HG02798 (cell line): ENCODE results near the gene SEC14L1.

Experiments used
- ATAC-seq: cut with Tn5 transposase; IDR thresholded peaks from one replicate; pipeline ENCODE4 v1.9.1; 2021; ENCODE audit warnings: mild to moderate bottlenecking; ENCODE audit not compliant: unreplicated experiment, poor library complexity

SEC14L1 gene

GRCh38 chr17:77185137-77185536, 44.4 kb downstream of the SEC14L1 start:
- no peak for ATAC-seq

DNA sequence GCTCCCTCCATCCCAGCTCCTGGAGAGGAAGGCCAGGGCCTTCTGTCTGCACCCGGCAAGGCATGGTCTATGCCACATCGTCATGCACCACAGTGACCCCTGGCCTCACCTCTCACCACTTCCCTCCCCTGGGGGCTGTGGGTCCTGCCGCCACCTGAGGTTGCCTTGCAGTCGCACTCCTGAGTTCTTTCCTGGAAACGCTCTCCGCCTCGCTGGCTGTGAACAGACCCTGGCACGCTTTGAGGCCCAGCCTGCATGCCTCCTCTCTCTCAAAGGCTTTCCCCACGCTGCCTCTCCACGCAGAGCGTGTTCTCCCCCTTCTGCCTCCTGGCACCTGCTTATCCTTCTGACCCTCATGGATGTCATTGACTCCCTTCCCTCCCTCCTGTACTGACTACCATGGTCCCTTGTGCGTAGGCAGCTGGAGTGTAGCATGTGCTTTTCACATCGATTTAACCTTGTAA, 45.4 kb downstream of the SEC14L1 start:
- no peak for ATAC-seq

- no peak for ATAC-seq
Measured at GRCh38 chr17:77188084-77189066, 47.6 kb downstream of the SEC14L1 start.

DNA sequence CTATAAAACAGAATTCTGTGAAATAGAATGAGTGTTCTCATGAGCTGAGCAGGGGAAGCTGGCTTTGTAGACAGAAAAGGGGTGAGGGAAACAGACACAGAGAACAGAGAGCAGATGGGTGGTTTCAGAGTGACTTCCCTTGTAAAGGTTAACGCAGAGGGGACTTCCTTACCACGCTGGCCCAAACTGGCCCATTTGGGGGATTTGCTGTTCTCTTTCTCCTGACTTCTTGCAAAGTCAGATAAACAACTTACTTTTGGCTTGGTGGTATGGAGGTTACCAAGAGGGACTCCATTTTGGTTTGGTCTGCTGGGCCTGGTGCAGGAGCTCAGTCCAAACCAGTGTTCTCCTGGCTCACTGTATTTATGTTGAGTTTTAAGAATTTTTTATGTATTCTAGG, 48.4 kb downstream of the SEC14L1 start:
- ATAC-seq = no peak

- no peak for ATAC-seq
Measured at GRCh38 chr17:77190576-77190975, 49.8 kb downstream of the SEC14L1 start.

- no peak for ATAC-seq
Measured at GRCh38 chr17:77191244-77191643, 50.5 kb downstream of the SEC14L1 start.

- no peak for ATAC-seq
Measured at GRCh38 chr17:77193653-77194052, 52.9 kb downstream of the SEC14L1 start.

GRCh38 chr17:77194179-77194578, 53.4 kb downstream of the SEC14L1 start:
- no peak for ATAC-seq

- ATAC-seq = no peak
Measured at GRCh38 chr17:77196251-77196650, 55.5 kb downstream of the SEC14L1 start.

GRCh38 chr17:77197115-77197514, 56.3 kb downstream of the SEC14L1 start:
- no peak for ATAC-seq

- ATAC-seq = no peak
Measured at GRCh38 chr17:77200711-77201110, 59.9 kb downstream of the SEC14L1 start.

DNA sequence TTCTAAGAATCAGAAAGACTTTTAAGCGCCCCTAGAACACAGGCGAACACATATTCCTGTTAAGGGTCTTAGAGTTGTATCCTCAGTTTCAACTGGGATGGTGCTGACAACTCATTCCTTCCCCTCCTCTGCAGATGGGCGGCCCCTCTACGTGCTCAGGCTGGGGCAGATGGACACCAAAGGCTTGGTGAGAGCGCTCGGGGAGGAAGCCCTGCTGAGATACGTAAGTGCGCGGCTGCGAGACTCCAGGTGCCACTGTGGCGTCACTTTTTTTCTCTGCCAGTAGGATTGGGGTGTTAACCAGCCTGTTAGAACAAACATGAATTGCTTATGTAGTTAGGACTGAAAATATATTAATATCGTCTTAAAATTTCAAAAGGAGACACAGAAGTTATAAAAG, 62.7 kb downstream of the SEC14L1 start:
- no peak for ATAC-seq

- no peak for ATAC-seq
Measured at GRCh38 chr17:77203846-77204245, 63.1 kb downstream of the SEC14L1 start.

GRCh38 chr17:77204536-77204935, 63.8 kb downstream of the SEC14L1 start:
- no peak for ATAC-seq

DNA sequence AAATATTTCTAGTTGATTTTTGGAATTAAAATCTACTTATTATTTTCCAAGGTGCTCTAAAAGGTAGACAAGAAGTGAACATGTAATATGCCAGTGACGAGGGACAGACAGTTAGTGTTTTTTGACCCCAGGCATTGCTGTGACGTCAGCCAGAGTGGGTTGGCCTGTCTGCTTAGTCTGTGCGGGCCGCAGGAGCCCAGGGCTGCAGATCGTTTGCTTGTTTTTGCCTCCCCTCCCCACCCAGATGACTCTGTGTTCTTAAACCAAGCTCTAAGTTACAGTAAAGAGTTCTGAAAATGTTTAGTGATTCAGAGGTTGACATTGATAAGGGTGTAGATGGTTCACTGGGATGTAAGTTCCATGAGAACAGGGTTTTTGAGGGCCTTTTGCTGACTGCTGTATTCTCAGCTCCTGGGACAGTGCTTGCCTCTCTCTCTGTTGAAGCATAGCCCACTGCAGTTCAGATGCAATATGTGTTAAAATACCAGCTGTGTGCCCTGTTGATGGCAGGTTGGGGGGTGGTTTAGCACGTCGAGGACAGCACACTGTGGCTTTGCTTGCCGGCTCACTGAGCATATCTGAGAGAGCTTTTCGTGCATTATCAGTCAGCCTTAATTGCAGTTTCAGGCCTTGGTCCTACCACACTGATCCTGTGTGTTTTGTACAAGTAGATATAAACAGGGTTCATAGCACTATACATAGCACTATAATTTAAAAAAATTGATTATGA, 64.8 kb downstream of the SEC14L1 start:
- no peak for ATAC-seq

- no peak for ATAC-seq
Measured at GRCh38 chr17:77206158-77206956, 65.6 kb downstream of the SEC14L1 start.

- no peak for ATAC-seq
Measured at GRCh38 chr17:77207689-77208216, 67.0 kb downstream of the SEC14L1 start.

- ATAC-seq = no peak
Measured at GRCh38 chr17:77208217-77208808, 67.5 kb downstream of the SEC14L1 start.

GRCh38 chr17:77208856-77209255, 68.1 kb downstream of the SEC14L1 start:
- no peak for ATAC-seq

DNA sequence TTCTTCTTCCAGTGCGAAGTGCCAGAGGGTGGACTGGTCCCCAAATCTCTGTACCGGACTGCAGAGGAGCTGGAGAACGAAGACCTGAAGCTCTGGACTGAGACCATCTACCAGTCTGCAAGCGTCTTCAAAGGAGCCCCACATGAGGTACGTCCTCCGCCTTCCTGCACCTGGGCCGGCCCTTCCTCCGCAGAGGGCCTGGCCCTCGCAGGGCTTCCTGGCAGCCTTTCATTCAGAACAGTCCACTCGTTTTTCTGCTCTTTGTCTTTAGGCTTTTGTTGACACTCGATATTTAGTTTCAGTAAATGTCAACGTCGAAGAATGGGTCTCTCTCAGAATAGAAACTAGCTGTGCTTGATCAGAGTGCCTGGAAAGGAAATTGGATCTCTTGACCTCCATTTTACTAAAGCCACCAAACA, 68.6 kb downstream of the SEC14L1 start:
- ATAC-seq = no peak
